ENCODE results near the gene SWAP70. TPM values are rescaled to one million over a fixed set of nuclear protein-coding genes. Genes with fewer than 3 reads are reported as not detected.

Gene SWAP70
- total RNA-seq, 1 donor from 2014 or later: 24.0 TPM

GRCh38 chr11:9733212-9733611, 69.3 kb downstream of the SWAP70 start:
- H3K36me3 Mint-ChIP-seq: peaks cover 52% of the 10 kb centered on the region
- TF ChIP-seq, protein P1, sequence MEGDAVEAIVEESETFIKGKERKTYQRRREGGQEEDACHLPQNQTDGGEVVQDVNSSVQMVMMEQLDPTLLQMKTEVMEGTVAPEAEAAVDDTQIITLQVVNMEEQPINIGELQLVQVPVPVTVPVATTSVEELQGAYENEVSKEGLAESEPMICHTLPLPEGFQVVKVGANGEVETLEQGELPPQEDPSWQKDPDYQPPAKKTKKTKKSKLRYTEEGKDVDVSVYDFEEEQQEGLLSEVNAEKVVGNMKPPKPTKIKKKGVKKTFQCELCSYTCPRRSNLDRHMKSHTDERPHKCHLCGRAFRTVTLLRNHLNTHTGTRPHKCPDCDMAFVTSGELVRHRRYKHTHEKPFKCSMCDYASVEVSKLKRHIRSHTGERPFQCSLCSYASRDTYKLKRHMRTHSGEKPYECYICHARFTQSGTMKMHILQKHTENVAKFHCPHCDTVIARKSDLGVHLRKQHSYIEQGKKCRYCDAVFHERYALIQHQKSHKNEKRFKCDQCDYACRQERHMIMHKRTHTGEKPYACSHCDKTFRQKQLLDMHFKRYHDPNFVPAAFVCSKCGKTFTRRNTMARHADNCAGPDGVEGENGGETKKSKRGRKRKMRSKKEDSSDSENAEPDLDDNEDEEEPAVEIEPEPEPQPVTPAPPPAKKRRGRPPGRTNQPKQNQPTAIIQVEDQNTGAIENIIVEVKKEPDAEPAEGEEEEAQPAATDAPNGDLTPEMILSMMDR (IDR thresholded peaks at IDR 0.05; ENCODE audit: unreplicated experiment): no peak
- no peak overlapping the region for H3K27ac Mint-ChIP-seq
- H3K27me3 Mint-ChIP-seq (ENCODE audit: low read depth): no peaks in the 10 kb centered on the region
- peaks cover 5% of the 10 kb centered on the region for H3K4me1 Mint-ChIP-seq
- DNase-seq (ENCODE audit: low spot score in 2 of 2, unreplicated experiment in 2 of 2): no peak
- no peak overlapping the region for H3K4me3 Mint-ChIP-seq
- peaks cover 18% of the 10 kb centered on the region for H3K9me3 Mint-ChIP-seq

- no peaks in the 10 kb centered on the region for H3K27me3 Mint-ChIP-seq (ENCODE audit: low read depth)
Measured at GRCh38 chr11:9735236-9735635, 71.4 kb downstream of the SWAP70 start.

GRCh38 chr11:9735919-9736318, 72.0 kb downstream of the SWAP70 start:
- Mint-ChIP-seq H3K4me1 (peaks cover 28% of the 10 kb centered on the region), H3K9me3 (peaks cover 18% of the 10 kb centered on the region), H3K4me3 (no peak overlapping the region), H3K27ac (no peak overlapping the region), H3K36me3 (peaks cover 52% of the 10 kb centered on the region), H3K27me3 (ENCODE audit: low read depth) (no peaks in the 10 kb centered on the region)
- TF ChIP-seq, protein P1 (IDR thresholded peaks at IDR 0.05; ENCODE audit: unreplicated experiment): no peak
- DNase-seq (ENCODE audit: low spot score in 2 of 2, unreplicated experiment in 2 of 2): no peak

More at GRCh38 chr11:9735236-9735635, 71.4 kb downstream of the SWAP70 start:
- H3K27ac Mint-ChIP-seq: no peak overlapping the region
- H3K4me1 Mint-ChIP-seq: peaks cover 21% of the 10 kb centered on the region
- peaks cover 18% of the 10 kb centered on the region for H3K9me3 Mint-ChIP-seq
- H3K36me3 Mint-ChIP-seq: peaks cover 55% of the 10 kb centered on the region
- DNase-seq (ENCODE audit: low spot score in 2 of 2, unreplicated experiment in 2 of 2): no peak
- TF ChIP-seq, protein P1 (IDR thresholded peaks at IDR 0.05; ENCODE audit: unreplicated experiment): no peak
- H3K4me3 Mint-ChIP-seq: no peak overlapping the region

DNA sequence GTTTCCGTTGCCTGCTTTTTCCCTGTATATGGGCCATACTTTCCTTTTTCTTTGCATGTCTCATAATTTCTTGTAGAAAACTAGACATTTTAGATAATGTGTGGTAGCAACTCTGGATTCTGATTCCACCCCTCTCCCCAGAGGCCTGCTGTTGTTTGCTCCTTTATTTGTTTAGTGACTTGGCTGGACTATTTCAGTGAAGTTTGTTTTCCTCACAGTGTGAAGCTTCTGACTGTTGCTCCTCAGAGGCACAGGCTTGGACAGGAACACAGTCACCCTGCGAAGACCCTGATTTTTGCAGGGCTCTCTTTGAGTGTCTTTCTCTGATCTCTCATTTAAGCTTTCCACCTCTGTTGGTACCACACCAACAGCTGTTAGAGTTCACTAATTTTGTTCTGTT, 72.5 kb downstream of the SWAP70 start:
- no peaks in the 10 kb centered on the region for H3K27me3 Mint-ChIP-seq (ENCODE audit: low read depth)
- no peak overlapping the region for H3K27ac Mint-ChIP-seq
- no peak for DNase-seq (ENCODE audit: low spot score in 2 of 2, unreplicated experiment in 2 of 2)
- H3K4me3 Mint-ChIP-seq: no peak overlapping the region
- peaks cover 53% of the 10 kb centered on the region for H3K36me3 Mint-ChIP-seq
- peaks cover 18% of the 10 kb centered on the region for H3K9me3 Mint-ChIP-seq
- TF ChIP-seq, protein P1 (IDR thresholded peaks at IDR 0.05; ENCODE audit: unreplicated experiment): no peak
- H3K4me1 Mint-ChIP-seq: peaks cover 30% of the 10 kb centered on the region

DNA sequence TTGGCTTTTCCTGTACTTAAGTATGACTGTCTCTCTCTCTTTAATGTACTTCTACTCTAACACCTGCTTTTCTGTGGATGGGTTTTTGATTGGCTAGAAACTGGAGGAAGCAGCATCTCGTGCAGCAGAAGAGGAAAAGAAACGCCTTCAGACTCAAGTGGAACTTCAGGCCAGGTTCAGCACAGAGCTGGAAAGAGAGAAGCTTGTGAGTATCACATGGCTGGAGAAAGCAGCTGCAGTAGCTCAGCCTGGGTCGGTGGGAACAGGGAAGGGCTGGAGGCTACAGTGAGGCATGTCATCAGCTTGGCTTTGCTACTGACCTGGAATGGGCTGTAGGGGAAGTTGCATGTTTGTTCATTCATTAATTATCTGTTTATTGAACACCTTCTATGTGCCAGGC, 74.2 kb downstream of the SWAP70 start:
- peaks cover 18% of the 10 kb centered on the region for H3K9me3 Mint-ChIP-seq
- peak overlapping the region; percentile 89 for H3K27ac Mint-ChIP-seq
- TF ChIP-seq, protein P1 (IDR thresholded peaks at IDR 0.05; ENCODE audit: unreplicated experiment): no peak
- H3K36me3 Mint-ChIP-seq: peaks cover 51% of the 10 kb centered on the region
- no peaks in the 10 kb centered on the region for H3K27me3 Mint-ChIP-seq (ENCODE audit: low read depth)
- H3K4me3 Mint-ChIP-seq: no peak overlapping the region
- peaks cover 32% of the 10 kb centered on the region for H3K4me1 Mint-ChIP-seq
- DNase-seq (ENCODE audit: low spot score in 2 of 2, unreplicated experiment in 2 of 2): no peak

GRCh38 chr11:9738707-9739106, 74.8 kb downstream of the SWAP70 start:
- no peak overlapping the region for H3K4me3 Mint-ChIP-seq
- TF ChIP-seq, protein P1 (IDR thresholded peaks at IDR 0.05; ENCODE audit: unreplicated experiment): no peak
- DNase-seq (ENCODE audit: low spot score in 2 of 2, unreplicated experiment in 2 of 2): no peak
- H3K36me3 Mint-ChIP-seq: peaks cover 50% of the 10 kb centered on the region
- peak overlapping the region; percentile 97 for H3K27ac Mint-ChIP-seq
- H3K9me3 Mint-ChIP-seq: peaks cover 18% of the 10 kb centered on the region
- H3K27me3 Mint-ChIP-seq (ENCODE audit: low read depth): no peaks in the 10 kb centered on the region
- H3K4me1 Mint-ChIP-seq: peaks cover 32% of the 10 kb centered on the region

Data from mesothelial cell of epicardium (in vitro differentiated cells).